ENCODE measurements around the gene ESPL1.

DNA sequence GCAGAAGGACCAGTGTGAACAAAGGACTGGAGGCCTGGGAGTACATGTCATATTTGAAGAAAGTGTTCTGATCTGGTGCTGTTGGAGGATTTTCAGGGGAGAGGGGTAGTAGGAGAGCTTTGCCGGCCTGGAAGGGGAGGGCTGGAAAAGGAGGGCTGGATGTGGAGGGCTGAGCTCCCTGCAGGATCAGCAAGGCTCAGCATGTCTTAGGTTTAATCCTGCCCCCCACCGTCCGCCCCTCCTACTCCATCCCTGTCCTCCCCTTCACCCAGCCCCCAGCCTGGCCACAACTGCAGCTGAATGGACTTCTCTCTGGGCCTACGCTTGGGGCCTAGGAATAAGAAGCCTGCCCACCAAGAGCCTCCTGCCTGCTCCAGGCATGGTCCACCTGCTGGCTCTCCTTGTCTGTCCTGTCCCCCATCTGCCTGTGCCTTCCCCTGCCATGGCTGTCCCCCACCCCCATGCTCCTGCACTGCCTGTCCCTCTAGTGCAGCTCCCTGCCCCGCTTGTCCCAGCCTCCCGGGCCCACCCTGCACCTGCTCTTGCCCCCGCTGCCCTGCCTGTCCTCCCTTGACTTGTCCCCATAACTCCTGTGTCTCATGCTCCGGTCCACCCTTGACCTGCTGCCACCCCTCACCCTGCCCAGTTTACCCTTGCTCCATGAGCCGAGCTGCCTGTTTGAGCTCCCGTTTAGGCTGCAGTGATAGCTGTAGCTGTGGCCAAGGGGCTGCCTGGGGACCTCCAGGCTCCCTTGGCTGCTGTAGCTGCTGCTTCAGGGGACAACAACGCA, 26.3 kb upstream of the ESPL1 start:
- TF ChIP-seq, protein P1, sequence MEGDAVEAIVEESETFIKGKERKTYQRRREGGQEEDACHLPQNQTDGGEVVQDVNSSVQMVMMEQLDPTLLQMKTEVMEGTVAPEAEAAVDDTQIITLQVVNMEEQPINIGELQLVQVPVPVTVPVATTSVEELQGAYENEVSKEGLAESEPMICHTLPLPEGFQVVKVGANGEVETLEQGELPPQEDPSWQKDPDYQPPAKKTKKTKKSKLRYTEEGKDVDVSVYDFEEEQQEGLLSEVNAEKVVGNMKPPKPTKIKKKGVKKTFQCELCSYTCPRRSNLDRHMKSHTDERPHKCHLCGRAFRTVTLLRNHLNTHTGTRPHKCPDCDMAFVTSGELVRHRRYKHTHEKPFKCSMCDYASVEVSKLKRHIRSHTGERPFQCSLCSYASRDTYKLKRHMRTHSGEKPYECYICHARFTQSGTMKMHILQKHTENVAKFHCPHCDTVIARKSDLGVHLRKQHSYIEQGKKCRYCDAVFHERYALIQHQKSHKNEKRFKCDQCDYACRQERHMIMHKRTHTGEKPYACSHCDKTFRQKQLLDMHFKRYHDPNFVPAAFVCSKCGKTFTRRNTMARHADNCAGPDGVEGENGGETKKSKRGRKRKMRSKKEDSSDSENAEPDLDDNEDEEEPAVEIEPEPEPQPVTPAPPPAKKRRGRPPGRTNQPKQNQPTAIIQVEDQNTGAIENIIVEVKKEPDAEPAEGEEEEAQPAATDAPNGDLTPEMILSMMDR (conservative IDR thresholded peaks at IDR 0.05; ENCODE audit: low read depth, low read length), result no peak
- TF ChIP-seq EZH2phosphoT487 (IDR thresholded peaks at IDR 0.05; ENCODE audit: borderline replicate concordance, low read length), result no peak

Data from PC-3 (cell line).